HG02973 (cell line): ENCODE data around the gene DPYD.

Source experiments
- ATAC-seq: cut with Tn5 transposase; IDR thresholded peaks from one replicate; pipeline ENCODE4 v1.9.1; 2021; ENCODE audit warnings: moderate library complexity; ENCODE audit not compliant: unreplicated experiment

Gene DPYD

DNA sequence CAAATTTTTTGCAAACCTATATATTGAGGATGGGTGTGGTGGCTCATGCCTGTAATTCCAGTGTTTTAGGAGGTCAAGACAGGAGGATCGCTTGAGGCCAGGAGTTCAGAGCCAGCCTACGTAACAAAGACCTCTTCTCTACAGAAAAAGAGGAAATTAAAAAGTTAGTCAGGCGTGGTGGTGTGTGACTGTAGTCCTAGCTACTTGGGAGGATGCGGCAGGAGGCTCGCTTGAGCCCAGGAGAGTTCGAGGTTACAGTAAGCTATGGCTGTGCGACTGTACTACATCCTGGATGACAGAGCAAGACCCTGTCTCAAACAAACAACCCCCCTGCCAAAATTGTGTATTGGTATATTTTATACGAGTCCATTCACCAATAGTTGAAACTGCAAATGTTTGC lies 589.7 kb downstream of the DPYD start:
- no peak for ATAC-seq

DNA sequence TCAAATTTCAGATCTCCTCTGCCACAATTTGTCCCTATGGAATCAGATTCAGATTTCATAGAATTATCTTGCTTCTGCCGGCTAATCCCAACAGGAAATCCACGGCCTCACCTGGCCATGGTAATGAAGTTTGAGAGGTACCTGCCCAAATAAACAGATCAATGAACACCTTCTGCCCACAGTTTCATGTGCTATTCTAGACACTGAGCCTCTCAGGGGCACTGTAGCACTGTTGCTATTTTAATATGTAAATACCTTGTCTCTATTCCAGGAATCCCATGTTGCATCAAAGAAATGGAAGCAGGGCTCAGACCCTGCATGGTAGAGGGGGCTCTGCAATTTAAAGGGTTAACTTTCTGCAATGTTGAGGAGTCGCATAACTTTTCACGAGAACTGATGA lies 606.1 kb downstream of the DPYD start:
- no peak for ATAC-seq

DNA sequence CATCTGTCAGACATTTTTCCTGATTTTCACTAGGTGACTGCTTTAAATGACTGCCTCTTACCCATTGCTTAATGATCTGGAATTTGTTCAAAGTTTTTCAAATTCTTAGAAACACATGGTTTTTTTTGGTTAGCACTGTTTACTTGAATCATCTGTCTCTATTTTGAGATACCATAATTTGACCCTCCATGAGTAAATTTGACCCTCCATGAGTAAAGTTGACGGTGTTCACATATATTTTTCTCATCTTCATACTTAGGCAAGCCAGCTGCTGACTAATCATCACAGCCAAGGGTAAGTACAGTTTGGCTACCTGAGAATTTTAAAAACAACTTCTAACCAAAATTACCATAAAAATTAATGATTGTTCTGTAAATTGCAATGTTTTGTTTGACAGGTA lies 612.7 kb downstream of the DPYD start:
- ATAC-seq = no peak

DNA sequence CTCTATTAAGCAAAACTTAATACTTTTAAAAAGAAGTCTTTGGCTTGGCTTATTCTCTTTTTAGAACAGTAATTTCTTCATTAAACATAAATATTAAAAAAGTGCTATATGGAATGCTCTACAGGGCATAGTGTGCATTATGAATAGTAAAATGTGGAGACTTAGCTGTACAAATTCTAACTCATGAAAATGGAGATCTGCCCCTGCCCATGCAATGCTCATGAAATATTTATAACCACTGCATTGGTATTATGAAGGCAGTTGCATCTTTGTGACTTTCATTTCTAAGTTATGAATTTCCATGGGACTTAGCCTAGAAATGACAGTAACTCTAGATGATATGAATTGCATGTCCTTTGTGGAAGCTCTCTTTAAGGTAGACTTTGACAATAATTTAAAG lies 613.3 kb downstream of the DPYD start:
- no peak for ATAC-seq

DNA sequence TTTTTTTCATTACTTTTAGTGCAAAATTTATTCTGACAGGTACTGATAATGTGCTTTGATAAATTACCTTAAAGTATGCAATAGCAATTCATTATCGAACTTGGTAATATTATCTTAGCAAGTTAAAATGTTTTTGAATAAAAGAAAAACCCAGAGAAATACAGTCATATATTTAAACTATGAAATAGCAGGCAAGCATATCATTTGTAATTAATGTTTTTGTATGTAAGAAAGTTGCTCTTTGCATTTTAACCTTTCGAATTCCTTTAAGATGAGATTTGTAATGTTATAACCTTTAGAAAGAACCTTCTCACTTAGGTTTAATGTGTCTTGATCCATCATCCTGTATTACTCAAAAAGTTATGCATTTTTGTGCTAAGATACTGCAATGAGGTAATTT lies 613.7 kb downstream of the DPYD start:
- ATAC-seq = no peak

DNA sequence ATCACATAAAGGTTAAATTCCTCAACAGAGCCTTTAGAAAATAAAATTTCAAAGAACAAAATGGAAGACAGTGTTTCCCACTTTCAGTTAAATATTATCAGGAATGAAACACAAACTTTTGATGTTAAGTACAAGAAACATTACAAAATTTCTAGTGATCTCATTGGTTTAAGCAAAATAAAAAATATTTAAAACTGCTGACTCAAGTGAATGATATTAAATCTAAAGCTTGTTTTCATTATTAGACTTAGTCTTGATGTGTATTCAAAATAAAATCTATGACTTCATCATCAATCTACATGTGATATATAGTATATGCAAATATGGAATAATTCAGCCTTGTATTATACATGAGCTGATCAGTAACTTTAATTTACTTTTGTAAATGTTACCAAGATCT lies 614.3 kb downstream of the DPYD start:
- ATAC-seq = no peak

DNA sequence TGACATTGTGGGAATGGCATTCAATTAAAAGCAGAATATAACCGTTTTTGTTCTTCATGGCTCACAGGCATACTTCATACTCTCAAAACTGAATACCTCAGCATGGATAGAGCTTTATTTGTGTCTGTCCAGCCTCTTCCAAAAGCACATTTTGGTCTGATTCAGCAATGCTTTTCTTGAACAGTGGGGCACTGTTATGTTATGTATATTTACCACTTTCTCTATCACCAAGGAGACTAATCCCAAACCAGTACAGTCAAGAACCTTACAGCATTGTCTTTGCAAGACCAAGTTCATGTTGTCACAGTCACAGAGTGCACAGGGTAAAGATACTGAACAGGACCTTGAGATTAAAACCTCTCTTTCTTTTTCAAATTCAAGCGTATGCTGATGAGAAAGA lies 616.5 kb downstream of the DPYD start:
- ATAC-seq = no peak

DNA sequence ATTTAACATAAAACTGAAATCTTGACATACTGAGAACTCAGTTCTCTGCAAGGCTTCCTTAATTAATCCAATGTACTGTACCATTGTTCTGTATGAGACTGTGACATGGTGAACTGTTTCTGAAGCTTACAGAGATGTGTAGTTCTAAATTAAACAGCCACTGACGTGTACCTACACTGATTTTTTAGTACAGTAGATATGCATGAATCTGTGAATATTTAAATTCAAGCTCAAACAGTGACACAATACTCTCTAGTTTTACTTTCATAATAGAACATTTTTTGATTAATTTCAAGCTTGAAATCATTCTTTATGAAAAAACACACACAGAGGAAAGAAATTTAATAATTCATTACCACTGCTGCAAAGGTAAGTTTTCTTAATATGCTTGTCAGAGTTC lies 621.9 kb downstream of the DPYD start:
- no peak for ATAC-seq

DNA sequence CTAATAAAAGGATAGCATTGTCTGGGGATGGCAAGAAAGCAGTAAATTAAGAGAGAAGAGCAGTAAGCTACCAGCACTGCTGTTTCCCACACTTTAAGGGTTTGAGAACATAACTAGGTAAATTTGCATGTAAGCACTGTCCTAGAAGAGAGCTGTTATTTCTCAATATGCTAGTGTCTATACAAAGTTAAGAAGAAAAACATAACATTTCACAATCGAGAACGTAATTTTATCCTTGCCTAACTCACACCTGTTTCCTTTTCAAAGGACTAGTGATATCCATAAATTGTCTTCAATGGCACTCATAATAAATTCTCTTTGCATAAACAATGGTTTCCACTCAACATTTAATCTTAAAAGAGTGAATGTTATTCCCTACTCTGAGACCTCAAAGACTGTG lies 623.2 kb downstream of the DPYD start:
- no peak for ATAC-seq

DNA sequence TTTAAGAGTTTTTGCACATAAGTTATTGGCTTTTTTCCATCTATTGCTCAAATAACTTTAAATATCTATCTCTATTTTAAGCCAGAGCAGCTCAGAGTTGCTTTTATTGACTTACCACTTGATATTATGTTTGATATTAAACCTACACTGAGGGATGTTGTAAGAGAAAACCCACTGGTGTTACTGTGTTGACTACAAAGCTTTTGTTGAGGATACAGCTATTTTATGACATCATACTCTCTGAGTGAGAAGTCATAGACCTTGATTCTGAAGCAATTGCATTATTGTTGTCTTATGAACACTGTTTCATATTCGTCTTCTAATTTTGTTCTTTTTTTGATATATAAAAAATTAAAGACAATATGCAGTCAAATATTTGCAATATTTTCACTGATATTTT lies 638.9 kb downstream of the DPYD start:
- ATAC-seq = no peak

DNA sequence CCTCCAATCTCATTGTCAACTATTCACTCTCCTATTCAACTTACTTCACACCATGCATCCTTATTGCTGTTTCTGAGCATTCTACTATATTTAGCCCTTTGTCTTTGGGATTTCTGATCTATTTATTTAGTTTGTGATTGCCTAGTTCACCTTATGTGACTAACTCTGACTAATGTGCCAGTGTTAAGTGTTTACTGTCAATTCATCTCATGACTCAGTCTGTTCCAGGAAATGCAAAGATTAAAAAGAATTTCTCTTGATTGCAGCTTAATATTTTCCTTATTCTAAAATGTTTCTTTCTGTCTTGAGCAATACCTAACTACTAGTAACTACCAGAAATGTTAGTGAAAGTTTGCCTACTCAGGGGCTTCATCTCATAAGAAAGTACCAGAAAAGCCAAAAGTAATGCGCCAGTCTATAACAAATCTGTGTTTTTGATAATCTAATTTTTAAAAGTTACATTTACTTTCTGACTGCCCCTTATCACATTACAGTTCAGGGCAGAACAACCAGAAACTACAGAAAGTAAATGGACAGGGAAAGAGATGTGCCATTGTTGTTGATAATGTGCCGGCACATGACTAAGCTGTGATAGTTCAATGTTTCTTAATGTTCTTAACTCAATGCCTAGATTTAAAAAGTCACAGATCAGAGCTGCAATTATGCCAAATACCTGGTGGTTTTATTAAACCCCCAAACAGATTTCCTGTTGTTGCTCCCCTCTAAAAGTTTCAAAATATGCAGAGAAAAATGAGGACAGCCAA lies 642.8 kb downstream of the DPYD start:
- ATAC-seq = no peak

DNA sequence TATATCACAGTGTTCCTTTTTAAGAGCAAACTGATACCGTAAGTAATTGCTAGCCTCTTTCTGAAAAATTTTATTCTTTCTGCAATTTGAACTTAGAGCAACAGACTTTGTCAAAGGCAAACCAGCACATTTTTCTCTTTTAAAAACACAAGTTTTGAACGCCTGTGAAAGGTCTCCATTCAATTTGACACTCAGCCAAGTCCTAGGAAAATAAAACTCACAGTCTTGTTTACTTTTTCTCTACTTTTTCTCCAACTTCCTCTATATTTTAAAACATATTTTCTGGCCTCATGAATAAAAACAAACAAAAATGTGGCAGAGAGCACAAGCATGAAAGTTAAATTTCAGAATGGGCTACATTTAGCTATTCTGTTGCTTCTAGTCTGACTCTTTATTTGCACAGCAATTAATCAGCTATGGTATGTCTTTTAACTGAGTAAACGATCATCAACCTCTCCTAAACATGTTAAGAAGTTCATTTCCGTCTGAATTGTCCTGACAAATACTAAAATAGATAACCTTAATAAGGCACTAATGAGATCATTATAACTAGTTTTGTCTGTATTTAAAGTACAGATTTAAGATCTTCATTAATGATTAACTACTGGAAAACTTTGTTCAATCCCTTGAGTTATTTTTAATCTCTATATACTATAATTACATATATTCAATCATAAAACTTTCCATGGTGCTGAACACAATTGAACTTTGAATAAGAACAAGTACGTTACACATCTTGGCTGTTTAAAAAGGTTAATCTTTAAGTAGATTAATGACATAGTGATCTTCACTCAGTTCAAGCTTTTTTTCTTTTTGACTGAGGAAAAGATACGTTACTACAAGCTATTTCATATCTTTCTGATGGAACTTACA lies 648.7 kb downstream of the DPYD start:
- ATAC-seq = no peak

DNA sequence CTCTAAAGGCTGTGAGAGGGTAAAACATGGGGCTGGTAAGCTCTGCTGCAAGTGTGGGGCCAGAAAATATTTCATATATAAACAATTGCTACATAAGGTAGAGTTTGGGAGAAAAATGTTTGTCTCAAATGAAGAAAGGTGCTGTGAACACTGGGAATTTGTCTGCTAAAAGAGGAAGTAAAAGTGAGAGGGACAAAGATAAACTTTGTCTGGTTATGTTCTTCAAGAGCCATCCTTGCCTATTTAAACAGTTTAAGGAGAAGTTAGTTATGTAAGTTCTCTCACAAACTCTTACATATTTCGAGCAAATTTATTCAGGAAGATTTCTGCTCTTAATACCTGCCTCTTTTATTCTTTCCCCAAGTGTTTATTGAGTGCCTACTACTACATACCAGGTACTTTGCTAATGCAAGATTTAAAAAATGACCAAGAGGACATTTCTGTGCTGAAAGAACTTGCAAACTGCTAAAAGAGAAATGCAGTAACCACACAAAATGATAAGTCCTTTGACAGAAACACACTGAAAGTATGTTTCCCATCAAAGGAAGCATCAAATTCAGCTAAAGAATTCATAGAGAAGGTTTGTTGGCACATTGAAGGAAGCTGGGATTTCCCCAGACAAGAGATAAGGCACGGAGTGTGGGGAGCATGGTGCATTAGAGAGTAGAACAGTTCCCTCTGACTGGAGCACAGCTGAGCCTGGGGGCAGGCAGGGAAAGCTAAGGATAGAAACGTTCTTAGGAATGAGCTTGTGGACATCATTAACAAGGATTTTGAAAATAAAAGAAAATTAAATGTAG lies 650.1 kb downstream of the DPYD start:
- no peak for ATAC-seq

DNA sequence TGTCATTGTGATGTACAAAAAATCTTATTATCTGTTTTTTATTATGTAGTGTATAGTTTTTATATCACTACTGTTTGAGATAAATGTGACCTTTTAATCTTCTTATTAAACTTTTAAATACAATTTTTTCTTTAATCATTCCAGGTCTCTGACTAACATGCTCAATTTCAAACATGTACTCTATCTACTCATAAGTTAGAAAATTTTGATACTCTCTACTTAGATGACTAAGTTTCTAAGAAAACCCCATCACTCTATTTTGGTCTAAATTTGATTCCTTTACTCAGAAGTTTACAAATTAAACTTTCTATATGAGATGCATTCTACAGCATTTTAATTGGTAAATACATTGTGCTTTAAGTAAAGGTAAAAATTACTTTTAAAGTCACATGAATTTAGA lies 655.2 kb downstream of the DPYD start:
- ATAC-seq = no peak

DNA sequence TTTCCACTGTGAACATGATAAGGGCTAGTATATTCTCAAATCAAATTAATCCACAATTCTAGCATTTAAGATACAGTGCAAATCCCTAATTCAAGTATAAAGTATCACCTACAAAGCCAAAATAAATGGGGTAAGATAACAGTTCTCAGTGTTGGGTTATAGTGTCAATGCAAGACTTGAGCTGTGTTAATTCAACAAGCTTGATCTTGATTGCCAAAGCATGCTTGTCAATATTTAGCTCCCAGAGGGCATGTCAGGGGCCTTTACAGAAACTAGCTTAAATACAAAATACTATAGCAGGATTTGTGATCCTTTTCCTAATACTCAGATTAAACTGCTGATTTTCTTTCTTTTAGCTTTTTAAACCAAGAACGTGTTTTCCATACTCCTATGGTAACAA lies 658.0 kb downstream of the DPYD start:
- no peak for ATAC-seq

DNA sequence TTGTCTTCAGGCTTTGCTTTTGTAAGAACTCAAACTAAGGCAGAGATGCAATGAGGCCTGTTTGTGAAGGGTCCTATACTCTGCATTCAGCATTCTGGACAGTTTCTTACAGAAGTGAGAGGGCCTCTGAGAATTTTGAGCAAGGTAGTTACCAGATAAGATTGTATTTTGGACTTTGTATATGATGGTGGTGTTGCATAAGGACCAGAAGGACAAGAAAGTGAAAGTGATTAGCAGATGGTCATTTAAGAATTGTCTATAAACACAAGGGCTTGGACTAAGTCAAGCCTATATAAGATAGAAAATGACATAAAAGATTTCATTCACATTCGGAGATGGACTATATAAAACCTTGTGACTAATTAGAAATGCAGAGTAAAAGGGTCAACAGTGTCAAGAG lies 662.2 kb downstream of the DPYD start:
- ATAC-seq = no peak

DNA sequence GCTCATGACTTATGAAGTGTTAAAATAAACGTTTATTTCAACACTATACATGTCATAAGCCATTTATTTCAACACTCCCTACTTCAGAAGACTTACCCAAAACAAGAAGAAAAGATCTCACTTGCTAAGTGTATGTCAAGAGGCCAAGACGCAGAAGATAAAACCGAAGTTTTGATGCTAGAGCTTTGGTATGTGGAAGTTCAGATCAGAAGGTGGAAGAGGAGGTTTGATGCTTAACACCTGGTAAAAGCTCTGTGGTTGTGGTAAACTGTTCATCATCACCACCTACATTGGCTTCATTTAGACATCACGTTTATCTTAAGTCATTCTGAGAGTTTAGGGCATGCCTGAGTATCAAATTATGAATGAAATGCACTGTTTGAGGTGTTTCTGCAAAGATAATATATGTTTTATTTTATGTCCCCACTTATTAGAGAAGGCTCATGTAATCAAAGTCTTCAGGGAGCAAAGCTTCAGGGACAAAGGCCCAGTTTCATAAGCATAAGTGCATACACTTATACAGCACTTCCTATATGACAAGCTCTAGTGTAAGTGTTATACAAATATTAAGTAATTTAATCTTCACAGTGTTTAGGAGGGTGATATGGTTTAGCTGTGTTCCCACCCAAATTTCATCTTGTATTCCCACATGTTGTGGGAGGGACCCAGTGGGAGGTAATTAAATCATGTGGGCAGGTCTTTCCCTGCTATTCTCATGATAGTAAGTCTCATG lies 665.9 kb downstream of the DPYD start:
- ATAC-seq = no peak

DNA sequence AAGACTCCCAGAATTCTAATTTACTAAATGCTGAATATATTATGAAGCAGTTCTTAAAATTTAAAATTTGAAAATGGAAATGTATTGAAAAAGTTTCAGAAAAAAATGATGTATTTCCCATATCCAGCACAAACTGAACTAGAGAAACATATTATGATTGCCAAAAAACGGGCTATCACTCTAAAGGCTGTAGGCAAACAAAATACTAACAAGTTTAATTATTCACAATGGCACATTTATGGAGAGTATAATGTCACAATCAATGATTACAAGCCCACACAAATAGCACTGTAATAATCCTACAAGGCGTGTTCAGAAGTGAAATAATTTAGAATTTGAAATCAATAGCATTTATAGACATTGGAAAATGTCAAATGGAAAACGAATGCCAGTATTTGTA lies 667.9 kb downstream of the DPYD start:
- ATAC-seq = no peak

DNA sequence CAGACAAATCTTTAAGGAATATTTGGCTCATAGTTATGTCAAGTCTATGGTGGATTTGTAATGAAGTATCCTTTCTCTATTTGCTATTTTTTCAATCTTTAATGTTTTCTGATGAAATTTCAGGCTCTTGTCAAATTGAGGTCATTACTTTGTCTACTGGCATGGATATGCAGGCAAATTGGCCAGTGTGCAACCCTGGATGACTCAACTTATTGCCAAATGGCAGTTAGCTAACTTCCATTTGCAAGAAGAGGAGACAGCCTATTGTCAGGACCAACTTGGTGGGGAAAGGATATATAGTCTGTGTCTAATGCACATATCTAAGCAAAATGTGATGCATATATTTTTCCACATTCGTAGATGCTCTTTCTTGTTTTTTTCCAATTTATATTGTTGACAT lies 668.8 kb downstream of the DPYD start:
- ATAC-seq = no peak

DNA sequence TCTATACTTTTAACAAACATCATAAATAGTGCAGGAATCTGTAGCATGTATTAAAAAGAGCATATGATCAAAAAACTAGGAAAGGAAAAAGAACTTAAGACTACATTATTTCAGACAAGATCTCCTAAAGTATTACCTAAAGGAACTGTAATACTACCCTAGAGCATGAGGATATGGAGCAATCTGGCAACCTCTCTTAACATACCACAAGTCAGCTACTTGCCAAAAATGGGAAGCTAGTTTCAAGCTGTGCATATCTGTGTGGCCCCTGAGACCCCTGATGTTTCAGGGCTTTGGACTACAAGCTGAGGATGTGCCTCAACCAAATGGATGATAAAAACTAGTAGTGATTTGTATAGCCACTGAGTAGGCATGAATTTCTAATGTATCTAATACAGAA lies 673.6 kb downstream of the DPYD start:
- ATAC-seq = no peak

DNA sequence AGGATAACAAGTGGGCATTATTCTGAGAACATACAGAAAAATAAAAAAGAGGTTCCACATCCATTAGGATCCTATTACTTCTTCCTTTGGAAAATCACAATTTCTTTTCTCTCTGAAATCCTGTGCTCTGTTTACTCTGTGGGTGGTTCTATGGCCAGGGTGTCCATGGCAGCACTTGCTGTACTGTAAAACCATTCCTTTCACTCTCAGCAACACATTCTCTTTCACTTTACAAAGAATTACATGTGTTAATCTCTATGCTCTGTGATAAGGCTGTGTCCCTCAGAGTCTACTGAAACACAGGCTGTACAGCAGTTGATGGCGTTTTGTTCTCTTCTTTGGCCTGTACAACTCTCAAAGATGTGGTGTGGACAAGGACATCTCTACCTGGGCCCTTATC lies 675.2 kb downstream of the DPYD start:
- ATAC-seq = no peak
